HG03039 (cell line): ENCODE measurements around the gene PITPNM1.

Experiments
- ATAC-seq: cut with Tn5 transposase; IDR thresholded peaks from one replicate; pipeline ENCODE4 v1.9.1; 2021; ENCODE audit warnings: mild to moderate bottlenecking, moderate library complexity; ENCODE audit not compliant: unreplicated experiment

Gene PITPNM1

DNA sequence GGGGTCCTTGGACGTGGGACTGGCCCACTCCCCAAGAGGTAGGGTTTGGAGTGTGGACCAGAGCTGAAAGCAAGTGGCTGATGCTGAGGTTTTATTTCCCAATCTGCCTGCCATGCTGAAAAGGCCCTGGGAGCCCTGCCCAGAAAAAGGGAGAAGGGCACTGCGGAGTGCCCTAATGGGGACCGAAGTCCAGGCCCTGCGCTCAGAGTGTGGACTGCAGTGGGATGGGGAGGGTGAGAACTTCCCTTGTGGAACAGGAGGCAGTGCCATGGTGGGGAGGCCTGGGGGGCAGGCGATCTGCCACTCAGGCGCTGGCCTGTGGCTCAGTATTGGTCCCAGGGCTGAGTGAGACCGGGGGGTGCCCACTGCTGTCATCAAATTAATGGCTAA, 56.9 kb downstream of the PITPNM1 start:
- no peak for ATAC-seq

GRCh38 chr11:67445515-67445914, 59.6 kb downstream of the PITPNM1 start:
- no peak for ATAC-seq

- ATAC-seq = no peak
These were observed 62.4 kb downstream of the PITPNM1 start for GRCh38 chr11:67442504-67443404.
